HG02571 (cell line): ENCODE data around the gene TMEM163.
"Not testable (repeated sequence)": the region's sequence is repeated elsewhere in the genome, so short reads cannot be mapped to it uniquely, and the experiment has no call there.

Experiments
- ATAC-seq: cut with Tn5 transposase; IDR thresholded peaks from one replicate; pipeline ENCODE4 v1.9.1; 2021; ENCODE audit warnings: mild to moderate bottlenecking, moderate library complexity; ENCODE audit not compliant: unreplicated experiment

TMEM163 gene

DNA sequence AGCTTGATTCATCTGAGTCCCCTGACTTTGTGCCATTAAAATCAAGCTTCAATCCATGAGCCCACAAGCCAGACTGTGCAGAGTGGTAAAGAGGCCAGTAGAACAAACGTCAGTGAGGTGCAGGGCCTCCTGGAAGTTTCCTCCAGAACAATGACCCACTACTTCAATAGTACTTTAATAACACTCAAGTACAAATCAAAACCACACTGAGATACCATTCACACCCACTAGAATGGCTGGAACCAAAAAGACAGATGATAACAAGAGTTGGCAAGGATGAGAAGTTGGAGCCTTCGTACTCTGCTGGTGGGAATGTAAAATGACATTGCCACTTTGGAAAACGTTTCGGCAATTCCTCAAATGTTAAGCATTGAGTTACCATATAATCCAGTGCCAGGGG lies 181.1 kb downstream of the TMEM163 start:
- no peak for ATAC-seq

DNA sequence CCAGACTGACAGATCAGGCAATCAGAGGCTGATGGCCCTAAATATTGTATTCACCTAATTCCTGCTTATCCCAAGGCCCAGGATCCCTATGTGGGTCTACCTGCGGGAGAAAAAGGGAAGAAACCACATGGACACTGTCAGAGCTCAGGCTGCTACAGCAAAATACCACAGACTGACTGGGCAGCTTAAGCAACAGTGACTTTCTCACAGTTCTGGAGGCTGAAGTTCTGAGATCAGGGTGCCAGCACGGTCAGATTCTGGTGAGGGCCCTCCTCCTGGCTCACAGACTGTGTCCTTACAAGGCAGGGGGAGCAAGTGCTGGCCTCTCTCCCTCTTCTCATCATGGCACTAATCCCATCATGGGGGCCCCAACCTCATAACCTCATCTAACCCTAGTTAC lies 181.7 kb downstream of the TMEM163 start:
- ATAC-seq, result no peak

GRCh38 chr2:134536296-134536695 lies 182.5 kb downstream of the TMEM163 start:
- ATAC-seq, result no peak

- ATAC-seq, result no peak
Observed at GRCh38 chr2:134532537-134532936, 186.3 kb downstream of the TMEM163 start.

DNA sequence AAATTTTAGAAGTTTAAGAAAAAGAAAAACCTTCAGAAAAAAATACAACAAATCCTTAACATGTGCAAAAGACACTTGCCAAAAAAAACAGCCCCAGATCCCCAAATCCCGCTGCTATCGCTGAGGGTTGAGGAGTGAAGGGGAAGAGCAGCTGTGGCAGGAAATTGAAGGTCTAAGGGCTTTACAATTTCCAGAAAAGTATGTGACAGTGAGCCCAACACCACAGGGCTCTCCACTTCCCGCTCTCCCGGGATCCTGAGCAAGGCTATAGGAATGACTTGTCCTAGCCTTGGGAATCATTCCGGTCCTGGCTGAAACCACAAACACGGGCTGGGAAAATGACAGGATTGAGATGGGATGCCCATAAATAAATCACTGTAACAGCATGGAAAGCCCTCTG lies 191.4 kb downstream of the TMEM163 start:
- no peak for ATAC-seq

GRCh38 chr2:134522496-134523455 lies 196.0 kb downstream of the TMEM163 start:
- ATAC-seq, result no peak

DNA sequence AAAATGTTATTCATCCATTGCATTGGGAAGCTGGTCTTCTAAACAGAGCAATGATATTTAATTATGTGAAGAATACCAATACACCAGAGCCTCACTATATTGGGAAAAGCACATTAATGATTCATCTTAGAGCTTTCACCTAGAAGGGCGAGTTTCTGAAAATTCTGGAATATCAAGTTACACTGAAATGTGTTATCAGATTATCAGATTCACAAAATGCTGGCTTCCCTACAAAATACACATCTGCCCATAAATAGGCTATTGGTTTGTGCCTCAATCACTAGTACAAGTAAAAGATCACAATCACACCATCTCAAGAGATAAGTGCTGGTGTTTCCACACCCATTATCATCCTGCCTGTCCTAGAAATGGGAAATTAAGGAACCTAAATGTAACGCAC lies 200.7 kb downstream of the TMEM163 start:
- no peak for ATAC-seq

- ATAC-seq, result no peak
Observed at GRCh38 chr2:134515137-134515536, 203.7 kb downstream of the TMEM163 start.

DNA sequence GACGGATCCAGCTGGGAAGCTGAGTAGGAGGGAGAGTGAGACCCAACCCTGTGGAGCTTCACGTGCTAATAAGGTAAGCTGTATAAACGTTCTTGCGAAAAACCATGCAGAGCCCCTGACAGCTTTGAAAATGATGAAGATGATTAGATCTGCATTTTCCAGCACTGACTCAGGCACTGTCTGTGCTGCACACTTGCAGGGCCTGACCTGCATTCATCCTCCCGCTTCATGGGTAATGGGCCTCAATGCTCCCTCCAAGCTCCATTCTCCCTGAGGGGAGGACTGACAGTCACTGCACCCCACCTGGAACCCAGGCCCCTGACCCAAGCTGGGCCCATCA lies 205.4 kb downstream of the TMEM163 start:
- ATAC-seq, result no peak

- no peak for ATAC-seq
Observed at GRCh38 chr2:134512734-134513464, 205.9 kb downstream of the TMEM163 start.

DNA sequence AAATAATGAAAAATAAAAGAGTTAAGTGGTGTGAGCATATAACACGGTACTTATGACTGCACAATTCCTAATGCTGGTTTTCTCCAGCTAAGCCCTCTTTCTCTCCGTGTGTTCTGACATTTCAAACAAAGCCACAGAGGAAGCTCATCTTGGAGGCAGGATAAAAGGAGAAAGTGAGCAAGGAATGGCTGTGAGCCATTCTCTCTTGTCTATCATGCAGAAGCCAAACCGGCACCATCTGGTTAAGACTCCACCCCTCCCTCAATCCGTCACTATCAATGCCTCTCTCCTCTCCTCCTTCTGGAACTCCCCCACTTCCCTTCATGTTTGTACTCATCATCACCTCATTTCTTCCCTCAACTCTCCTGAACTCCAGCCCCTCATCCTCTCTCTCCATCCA lies 210.4 kb downstream of the TMEM163 start:
- no peak for ATAC-seq

DNA sequence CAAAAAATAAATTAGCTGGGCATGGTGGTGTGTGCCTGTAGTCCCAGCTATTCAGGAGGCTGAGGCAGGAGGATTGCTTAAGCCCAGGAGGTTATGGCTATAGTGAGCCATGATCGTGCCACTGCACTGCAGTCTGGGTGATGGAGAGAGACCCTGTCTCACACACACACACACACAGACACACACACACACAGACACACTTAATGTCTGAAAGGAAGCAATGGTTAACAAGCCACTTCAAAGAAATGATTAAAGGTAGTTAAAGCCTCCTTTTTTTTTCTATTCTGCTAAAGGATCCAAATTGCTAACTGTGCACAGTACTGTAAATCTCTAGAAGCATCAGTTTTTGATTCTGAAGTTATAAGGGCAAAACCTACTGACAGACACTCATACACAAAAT lies 211.1 kb downstream of the TMEM163 start:
- no peak for ATAC-seq

DNA sequence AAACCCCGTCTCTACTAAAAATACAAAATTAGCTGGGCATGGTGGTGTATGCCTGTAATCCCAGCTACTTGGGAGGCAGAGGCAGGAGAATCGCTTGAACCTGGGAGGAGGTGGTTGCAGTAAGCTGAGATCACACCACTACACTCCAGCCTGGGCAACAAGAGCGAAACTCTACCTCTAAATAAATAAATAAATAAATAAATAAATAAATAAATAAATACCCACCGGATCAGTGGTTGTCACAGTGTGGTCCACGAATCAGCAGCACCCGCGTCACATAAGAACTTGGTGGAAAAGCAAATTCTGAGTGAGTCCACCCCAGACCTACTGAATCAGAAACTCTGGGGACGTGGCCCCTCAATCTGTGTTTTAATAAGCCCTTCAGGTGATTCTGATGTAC lies 211.6 kb downstream of the TMEM163 start:
- not testable (repeated sequence) for ATAC-seq

DNA sequence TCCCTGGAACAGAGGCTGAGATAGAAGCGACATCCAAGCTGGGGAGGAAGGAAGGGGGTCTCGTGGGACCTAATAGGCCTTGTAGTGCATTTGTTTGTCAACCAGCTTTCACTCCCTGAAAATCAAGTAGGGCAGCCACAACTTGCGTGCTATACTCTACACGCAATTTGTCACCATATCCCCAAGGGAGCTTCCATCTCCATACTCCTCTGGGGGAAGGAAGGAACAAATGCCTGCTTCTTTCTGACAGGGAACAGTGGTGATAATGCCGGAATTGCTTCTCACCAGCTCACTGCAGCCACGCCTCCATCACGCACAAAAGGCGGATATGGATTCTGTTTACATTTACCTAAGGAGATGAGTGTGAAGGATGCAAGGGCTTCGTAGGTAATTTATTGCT lies 213.4 kb downstream of the TMEM163 start:
- no peak for ATAC-seq

GRCh38 chr2:134504586-134505336 lies 214.0 kb downstream of the TMEM163 start:
- no peak for ATAC-seq

DNA sequence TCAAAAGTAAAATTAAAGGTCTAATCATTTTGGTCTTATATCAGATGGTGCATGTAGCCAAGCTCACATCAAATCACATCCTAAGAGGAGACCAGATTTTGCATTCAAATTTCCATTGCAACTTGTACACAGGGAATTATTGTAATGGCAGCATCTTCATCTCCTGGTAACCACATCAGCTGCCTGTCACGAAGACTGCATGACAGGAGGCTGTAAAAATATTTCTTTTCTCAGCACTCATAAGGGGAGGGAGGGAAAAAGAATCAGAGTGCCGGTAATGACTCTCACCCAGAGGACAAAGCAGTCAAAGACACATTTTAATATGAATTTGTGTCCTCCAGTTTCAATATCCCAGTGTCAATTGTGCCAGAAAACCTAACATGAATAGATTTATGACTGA lies 216.7 kb downstream of the TMEM163 start:
- no peak for ATAC-seq

GRCh38 chr2:134501476-134502091 lies 217.2 kb downstream of the TMEM163 start:
- no peak for ATAC-seq

GRCh38 chr2:134500211-134500935 lies 218.4 kb downstream of the TMEM163 start:
- ATAC-seq, result no peak

- no peak for ATAC-seq
Observed at GRCh38 chr2:134499307-134499926, 219.4 kb downstream of the TMEM163 start.

GRCh38 chr2:134498654-134499053 lies 220.1 kb downstream of the TMEM163 start:
- ATAC-seq, result no peak
